Endometrial microvascular endothelial cells (primary cell): ENCODE measurements around the gene B4GALNT3. TPM values are rescaled to one million over a fixed set of nuclear protein-coding genes. Genes with fewer than 3 reads are reported as not detected.

Experiments
- in situ Hi-C: cut with HindIII; loops from 2 replicates; pipeline ENCODE4 v1.10.0; 2017; ENCODE audit warnings: low sequenced_read_pairs, low pct_unique_long_range_greater_than_20kb; ENCODE audit errors: inconsistent ontology term
- total RNA-seq: library from RNA; depleted of rRNA; stranded (reverse); fragments of >200 nt; gene quantifications from one replicate; pipeline ENCODE4 v1.2.3, GENCODE V29; 2015; ENCODE audit errors: inconsistent ontology term

B4GALNT3 gene
- total RNA-seq, 1 donor from 2014 or later: 0.19 TPM

- in situ Hi-C loops: no loop called here
These were observed 73.3 kb downstream of the B4GALNT3 start for GRCh38 chr12:532908-533565.

DNA sequence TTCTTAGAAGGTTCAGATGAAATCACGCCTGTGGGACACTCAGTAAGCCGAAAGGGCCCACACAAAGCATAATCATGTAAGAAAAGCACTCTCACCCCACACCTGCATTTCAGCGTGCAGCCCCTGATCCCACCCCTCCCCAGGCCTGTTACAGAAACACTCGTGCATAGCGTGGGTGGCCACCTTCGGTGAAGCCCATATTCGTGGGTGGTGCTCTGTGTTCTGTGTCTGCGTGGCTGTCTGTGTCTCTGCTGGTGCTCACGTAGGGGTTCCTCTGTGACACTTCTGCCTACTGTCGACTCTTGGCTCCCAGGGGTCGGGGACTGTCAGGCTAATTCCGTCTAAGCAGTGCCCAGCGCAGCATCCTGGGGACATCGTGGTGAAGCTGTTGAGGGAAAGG lies 74.0 kb downstream of the B4GALNT3 start:
- in situ Hi-C loops: no loop called here

- in situ Hi-C loops: no loop called here
These were observed 74.5 kb downstream of the B4GALNT3 start for GRCh38 chr12:534216-534615.

DNA sequence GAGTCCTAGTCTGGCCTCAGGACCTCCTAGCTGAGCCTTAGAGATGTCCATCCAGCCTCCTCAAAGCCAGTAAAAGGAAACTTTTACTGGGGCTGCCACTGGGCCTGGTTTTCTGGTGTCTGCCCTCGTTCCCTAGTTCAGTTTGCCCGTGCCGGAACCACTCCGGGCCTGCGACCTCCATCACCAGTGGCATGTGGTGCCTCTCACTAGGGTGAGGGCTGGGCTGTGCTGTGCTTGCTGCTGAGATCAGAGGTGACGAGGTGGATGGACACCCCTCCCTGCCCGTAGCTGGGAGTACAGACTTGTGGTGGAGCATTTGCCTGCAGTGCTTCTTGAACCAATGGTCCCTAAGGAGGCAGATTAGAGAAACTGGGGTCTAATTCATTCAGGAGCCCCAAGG lies 75.7 kb downstream of the B4GALNT3 start:
- in situ Hi-C loops: no loop called here

DNA sequence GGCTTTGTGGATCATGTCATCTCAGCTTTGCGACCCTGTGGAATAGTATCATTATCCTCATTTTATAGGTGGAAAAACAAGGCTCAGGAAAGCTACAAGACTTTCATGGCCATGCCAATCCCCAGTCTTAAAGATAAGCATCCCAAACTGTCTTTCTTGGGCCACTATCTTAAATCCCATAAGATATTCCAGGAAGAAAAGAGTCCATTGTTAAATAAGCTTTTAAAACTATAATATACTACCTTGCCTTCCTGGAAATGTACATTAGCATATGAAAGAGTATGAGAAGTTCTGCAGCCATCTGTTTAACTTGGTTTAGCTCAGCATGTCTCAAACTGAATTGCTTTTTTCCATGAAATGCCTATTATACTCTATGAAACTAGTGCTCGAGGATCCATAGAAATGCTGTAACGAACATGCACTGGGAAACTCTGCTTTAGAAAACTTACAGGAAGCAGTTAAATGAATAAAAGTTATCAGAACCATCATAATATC lies 77.1 kb downstream of the B4GALNT3 start:
- in situ Hi-C loops: no loop called here

DNA sequence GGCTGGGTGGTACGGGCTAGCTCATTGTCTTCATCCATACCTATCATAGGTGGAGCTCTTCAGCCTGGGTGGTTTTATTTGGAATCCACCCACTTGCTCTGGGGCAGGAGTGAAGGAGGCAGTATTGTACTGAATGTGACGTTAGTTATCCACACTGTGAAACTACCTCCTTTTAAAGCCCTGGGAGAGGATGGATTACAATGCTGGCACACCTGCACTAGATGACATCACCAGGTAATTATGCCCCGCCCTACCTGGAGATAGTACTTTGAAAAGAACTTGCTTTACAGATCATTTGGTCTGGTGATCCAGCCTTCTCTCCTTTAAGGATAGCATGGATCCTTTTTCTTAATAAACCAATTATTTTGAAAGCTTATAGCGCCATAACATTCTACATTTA lies 78.0 kb downstream of the B4GALNT3 start:
- in situ Hi-C loops: no loop called here

GRCh38 chr12:538731-539539 lies 79.2 kb downstream of the B4GALNT3 start:
- in situ Hi-C loops: no loop called here

DNA sequence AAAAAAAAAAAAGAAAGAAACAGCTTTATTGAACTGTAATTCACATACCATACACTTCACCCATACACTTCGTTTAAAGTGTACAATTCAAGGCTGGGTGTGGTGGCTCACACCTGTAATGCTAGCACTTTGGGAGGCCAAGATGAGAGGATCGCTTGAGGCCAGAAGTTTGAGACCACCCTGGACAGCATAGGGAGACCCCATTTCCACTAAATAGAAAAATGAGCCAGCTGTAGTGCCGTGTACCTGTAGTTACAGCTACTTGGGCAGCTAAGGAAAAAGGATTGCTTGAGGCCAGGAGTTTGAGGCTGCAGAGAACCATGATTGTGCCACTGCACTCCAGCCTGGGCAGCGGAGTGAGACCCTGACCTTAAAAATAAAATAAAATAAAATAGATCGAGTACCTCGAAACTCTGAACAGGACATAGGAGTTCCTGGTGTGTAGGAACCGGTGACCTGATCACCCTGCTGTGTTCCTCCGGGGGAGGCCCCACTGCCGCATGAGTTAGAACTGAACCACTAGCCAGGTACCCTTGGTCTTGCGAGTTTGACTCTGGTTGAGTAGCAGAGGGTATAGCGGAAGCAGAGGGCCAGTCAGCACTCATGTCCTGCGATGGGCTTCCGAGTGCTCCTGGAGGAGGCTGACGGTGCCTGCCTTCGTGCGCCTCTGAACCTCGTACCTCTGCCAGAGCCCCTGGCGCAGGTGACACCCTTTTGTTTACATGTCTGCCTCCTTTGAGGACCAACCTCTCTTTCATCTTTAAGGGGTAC lies 80.0 kb downstream of the B4GALNT3 start:
- in situ Hi-C loops: no loop called here

GRCh38 chr12:541676-542324 lies 82.1 kb downstream of the B4GALNT3 start:
- in situ Hi-C loops: no loop called here

DNA sequence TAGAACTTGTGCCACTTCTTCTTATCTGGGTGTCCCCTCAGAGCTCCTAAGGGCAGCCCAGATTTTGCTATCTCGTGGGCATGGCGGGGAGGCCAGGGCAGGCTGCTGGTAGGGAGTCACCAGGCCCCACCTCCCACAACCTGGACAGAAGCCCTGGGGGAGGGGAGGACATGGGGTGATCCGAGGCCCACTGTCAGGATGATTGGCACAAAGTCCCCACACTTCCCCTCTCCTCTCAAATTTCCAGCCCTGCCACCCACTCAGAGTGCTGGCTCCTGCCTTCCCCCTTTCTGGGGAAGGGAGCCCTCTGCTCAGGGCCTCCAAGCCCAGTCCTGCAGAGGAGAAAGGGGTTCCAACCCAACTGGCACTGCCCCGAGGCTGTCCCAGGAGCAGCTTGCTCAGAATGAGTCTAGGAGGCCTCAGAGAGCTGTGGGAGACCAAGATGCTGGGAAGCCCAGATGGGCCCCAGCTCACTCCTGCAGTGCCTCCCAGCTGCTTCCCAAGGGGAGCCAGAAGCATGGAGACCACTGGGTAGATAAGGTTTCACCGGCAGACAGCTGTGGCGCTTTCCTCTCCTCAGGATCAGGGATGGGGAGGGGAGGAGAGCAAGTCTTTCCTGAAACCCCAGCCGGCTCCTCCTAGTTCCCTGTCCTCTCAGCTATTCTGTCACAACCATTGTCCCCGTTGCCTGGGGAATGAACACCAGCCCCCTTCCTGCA lies 82.8 kb downstream of the B4GALNT3 start:
- in situ Hi-C loops: no loop called here

DNA sequence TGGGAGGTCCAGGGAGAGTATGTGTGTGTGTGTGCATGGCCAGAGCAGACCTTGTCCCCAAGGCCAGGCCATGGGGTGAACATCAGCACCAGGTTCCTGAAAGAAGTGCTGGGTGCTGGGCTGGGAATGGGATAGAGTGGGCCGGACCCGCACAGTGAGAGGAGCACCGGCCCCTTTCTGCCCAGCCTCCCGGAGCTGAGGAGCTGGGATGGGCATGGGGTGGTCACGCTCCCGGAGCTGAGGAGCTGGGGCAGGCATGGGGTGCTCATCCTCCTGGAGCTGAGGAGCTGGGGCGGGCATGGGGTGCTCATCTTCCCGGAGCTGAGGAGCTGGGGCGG lies 83.3 kb downstream of the B4GALNT3 start:
- in situ Hi-C loops: no loop called here

- in situ Hi-C loops: no loop called here
These were observed 84.4 kb downstream of the B4GALNT3 start for GRCh38 chr12:544142-544541.

GRCh38 chr12:544941-545635 lies 85.3 kb downstream of the B4GALNT3 start:
- in situ Hi-C loops: no loop called here

DNA sequence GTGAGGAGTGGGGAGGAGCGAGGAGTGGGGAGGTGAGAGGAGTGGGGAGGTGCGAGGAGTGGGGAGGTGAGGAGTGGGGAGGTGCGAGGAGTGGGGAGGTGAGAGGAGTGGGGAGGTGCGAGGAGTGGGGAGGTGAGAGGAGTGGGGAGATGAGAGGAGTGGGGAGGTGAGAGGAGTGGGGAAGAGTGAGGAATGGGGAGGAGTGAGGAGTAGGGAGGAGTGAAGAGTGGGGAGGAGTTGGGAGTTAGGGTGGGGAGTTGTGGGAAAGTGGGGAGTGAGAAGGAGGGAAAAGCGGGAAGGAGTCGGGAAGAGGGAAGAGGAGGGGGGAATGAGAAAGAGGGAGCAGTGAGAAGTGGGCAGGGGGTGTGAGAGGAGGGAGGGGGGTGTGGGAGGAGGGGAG lies 86.1 kb downstream of the B4GALNT3 start:
- in situ Hi-C loops: no loop called here

DNA sequence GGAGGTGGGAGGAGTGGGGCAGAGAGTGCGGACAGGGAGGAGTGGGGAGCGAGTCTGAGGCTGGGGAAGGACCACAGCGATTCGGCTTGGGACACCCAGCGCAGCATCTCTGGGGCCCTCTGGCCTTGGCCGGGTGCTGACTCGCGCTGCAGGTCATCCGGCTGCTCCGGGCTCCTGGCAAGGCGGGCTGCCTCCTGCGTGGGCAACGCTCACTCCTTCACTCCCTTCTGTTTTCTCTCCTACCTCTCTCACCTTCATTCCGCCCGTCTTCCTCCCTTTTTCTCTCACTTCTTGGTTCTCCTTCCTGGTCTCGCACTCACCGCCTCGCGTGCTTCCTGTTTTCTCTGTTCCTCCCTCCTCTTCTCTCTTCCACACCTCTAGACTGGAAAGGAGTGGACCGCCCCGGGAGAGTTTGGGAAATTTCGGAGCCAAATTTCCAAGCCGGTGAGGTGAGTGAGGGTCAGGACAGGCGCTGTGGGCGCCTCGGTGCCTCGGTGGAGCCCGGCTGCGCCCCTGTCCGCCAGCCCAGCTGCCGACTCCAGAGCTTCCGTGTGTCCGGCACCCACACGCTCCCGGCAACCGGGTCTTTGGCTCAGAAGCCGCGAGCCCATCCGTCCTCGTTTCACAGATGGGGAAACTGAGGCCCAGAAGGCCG lies 86.7 kb downstream of the B4GALNT3 start:
- in situ Hi-C loops: no loop called here

- in situ Hi-C loops: no loop called here
These were observed 87.4 kb downstream of the B4GALNT3 start for GRCh38 chr12:546920-547845.
